NOMO-1 treated with dmso at 0.1 percent for 144 hours (cell line): ENCODE results near the gene EDEM2.
A peak's percentile ranks its signal among the peaks of the same experiment; 100 is the strongest.
"Not testable (repeated sequence)": the region's sequence is repeated elsewhere in the genome, so short reads cannot be mapped to it uniquely, and the experiment has no call there.

Source experiments
- DNase-seq: peaks from one replicate; lab custom pipeline; 2025; ENCODE audit not compliant: unreplicated experiment; lab: John Stamatoyannopoulos, UW

The EDEM2 gene

GRCh38 chr20:35146920-35147574, at the start of gene EDEM2:
EDEM2 (minus strand) TSS chr20:35147336; CDS start chr20:35147258, 78 bp downstream.
- DNase-seq, result peak; percentile 81

GRCh38 chr20:35196313-35196712, 49.2 kb upstream of the EDEM2 start:
- DNase-seq, result no peak

- not testable (repeated sequence) for DNase-seq
Observed at GRCh38 chr20:35193031-35193791, 46.1 kb upstream of the EDEM2 start.

GRCh38 chr20:35192118-35192872, 45.2 kb upstream of the EDEM2 start:
- no peak for DNase-seq

GRCh38 chr20:35191419-35192117, 44.4 kb upstream of the EDEM2 start:
- DNase-seq, result no peak

GRCh38 chr20:35190556-35190955, 43.4 kb upstream of the EDEM2 start:
- DNase-seq, result no peak

GRCh38 chr20:35189223-35189622, 42.1 kb upstream of the EDEM2 start:
- DNase-seq, result not testable (repeated sequence)

GRCh38 chr20:35187584-35188190, 40.6 kb upstream of the EDEM2 start:
- no peak for DNase-seq

GRCh38 chr20:35186691-35187289, 39.7 kb upstream of the EDEM2 start:
- not testable (repeated sequence) for DNase-seq

- DNase-seq, result no peak
Observed at GRCh38 chr20:35181731-35182130, 34.6 kb upstream of the EDEM2 start.

- DNase-seq, result no peak
Observed at GRCh38 chr20:35180266-35180665, 33.1 kb upstream of the EDEM2 start.

- no peak for DNase-seq
Observed at GRCh38 chr20:35179292-35180212, 32.4 kb upstream of the EDEM2 start.

GRCh38 chr20:35176132-35176531, 29.0 kb upstream of the EDEM2 start:
- no peak for DNase-seq

GRCh38 chr20:35174458-35175216, 27.5 kb upstream of the EDEM2 start:
- no peak for DNase-seq

GRCh38 chr20:35173576-35174192, 26.5 kb upstream of the EDEM2 start:
- no peak for DNase-seq

- no peak for DNase-seq
Observed at GRCh38 chr20:35172434-35172806, 25.3 kb upstream of the EDEM2 start.

- DNase-seq, result peak; percentile 80
Observed at GRCh38 chr20:35171753-35172433, 24.8 kb upstream of the EDEM2 start, which contains the start of gene PROCR. PROCR (plus strand) TSS chr20:35172072; CDS start chr20:35172155, 83 bp downstream.

GRCh38 chr20:35171438-35171752, 24.3 kb upstream of the EDEM2 start:
- no peak for DNase-seq
